ENCODE data around the gene SH3BGRL2. TPM values are rescaled to one million over a fixed set of nuclear protein-coding genes. Genes with fewer than 3 reads are reported as not detected.

Gene SH3BGRL2
- total and polyA plus RNA-seq, 4 donors: 23.8 to 71.3 (median 34.3) TPM

DNA sequence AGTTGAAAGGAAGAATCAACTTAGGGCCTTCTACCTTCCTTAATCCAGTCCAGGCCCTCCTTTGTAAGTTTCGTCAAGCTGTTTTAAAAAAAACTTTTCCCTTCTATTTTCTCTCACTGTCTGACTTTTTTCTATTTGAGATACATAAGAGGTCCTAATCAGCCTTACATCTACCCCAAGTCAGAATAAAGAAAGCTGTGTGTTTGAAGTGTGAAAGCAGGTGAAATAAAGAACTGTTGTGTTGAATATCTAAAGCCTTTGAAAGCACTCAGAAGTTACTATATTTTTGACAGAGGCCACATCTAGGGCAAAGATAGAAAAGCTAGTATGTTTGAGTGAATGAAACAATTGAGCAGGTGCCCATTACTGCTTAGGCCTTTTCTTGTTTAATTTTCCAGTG lies 35.5 kb downstream of the SH3BGRL2 start:
- Histone ChIP-seq H3K27me3 (ENCODE audit: control insufficient read depth in 4 of 4, insufficient read depth in 4 of 4, low read length in 3 of 4) (no peaks in the 10 kb centered on the region), H3K36me3 (ENCODE audit: control insufficient read depth in 4 of 4, insufficient read depth in 3 of 4, low read depth in 1 of 4, low read length in 3 of 4) (no peaks in the 10 kb centered on the region), H3K27ac (ENCODE audit: low read depth in 1 of 2, low read length in 2 of 2) (no peak overlapping the region), H3K4me3 (ENCODE audit: low read depth in 1 of 3, low read length in 3 of 3) (no peak overlapping the region), H3K9me3 (ENCODE audit: control insufficient read depth in 4 of 4, low read length in 3 of 4) (no peaks in the 10 kb centered on the region), H3K4me1 (ENCODE audit: control insufficient read depth in 4 of 4, insufficient read depth in 4 of 4, low read length in 3 of 4) (peaks cover 0 to 10% (median 2%) of the 10 kb centered on the region in 4 donors), H3K9ac (ENCODE audit: low read depth in 1 of 2, low read length in 2 of 2) (no peak overlapping the region)
- WGBS: 95% methylated on average over 1 of the region's 1 CpG
- TF ChIP-seq EGR1 (IDR thresholded peaks at IDR 0.05; ENCODE audit: low read depth in 2 of 2): no peak
- TF ChIP-seq TAF1 (conservative IDR thresholded peaks at IDR 0.05): no peak
- TF ChIP-seq, protein P1, sequence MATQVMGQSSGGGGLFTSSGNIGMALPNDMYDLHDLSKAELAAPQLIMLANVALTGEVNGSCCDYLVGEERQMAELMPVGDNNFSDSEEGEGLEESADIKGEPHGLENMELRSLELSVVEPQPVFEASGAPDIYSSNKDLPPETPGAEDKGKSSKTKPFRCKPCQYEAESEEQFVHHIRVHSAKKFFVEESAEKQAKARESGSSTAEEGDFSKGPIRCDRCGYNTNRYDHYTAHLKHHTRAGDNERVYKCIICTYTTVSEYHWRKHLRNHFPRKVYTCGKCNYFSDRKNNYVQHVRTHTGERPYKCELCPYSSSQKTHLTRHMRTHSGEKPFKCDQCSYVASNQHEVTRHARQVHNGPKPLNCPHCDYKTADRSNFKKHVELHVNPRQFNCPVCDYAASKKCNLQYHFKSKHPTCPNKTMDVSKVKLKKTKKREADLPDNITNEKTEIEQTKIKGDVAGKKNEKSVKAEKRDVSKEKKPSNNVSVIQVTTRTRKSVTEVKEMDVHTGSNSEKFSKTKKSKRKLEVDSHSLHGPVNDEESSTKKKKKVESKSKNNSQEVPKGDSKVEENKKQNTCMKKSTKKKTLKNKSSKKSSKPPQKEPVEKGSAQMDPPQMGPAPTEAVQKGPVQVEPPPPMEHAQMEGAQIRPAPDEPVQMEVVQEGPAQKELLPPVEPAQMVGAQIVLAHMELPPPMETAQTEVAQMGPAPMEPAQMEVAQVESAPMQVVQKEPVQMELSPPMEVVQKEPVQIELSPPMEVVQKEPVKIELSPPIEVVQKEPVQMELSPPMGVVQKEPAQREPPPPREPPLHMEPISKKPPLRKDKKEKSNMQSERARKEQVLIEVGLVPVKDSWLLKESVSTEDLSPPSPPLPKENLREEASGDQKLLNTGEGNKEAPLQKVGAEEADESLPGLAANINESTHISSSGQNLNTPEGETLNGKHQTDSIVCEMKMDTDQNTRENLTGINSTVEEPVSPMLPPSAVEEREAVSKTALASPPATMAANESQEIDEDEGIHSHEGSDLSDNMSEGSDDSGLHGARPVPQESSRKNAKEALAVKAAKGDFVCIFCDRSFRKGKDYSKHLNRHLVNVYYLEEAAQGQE (IDR thresholded peaks at IDR 0.05): no peak
- no peak for TF ChIP-seq HNF4G (IDR thresholded peaks at IDR 0.05)
- no peak for DNase-seq (ENCODE audit: low spot score)

DNA sequence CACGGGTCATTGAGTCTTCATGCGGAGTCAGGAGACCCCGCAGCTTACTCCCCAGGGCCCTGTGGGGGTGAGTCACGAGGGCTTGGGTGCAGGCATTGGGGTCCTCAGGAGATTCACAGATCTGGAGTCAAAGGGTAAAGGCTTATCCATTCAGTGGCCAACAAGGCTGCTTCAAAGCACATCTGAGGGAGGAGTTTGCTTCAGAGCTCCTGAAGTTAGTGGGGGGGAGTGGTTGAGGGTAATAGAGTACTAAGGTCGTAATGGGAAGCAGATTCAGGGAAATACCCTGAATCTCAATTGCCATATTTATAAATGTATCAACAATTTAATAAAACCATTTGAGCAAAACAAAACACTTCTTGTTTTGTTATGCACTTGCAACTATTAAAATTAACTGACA lies 37.3 kb downstream of the SH3BGRL2 start:
- Histone ChIP-seq H3K27me3 (ENCODE audit: control insufficient read depth in 4 of 4, insufficient read depth in 4 of 4, low read length in 3 of 4) (no peaks in the 10 kb centered on the region), H3K36me3 (ENCODE audit: control insufficient read depth in 4 of 4, insufficient read depth in 3 of 4, low read depth in 1 of 4, low read length in 3 of 4) (no peaks in the 10 kb centered on the region), H3K27ac (ENCODE audit: low read depth in 1 of 2, low read length in 2 of 2) (no peak overlapping the region), H3K4me1 (ENCODE audit: control insufficient read depth in 4 of 4, insufficient read depth in 4 of 4, low read length in 3 of 4) (peaks cover 0 to 10% (median 4%) of the 10 kb centered on the region in 4 donors), H3K4me3 (ENCODE audit: low read depth in 1 of 3, low read length in 3 of 3) (no peak overlapping the region), H3K9ac (ENCODE audit: low read depth in 1 of 2, low read length in 2 of 2) (no peak overlapping the region), H3K9me3 (ENCODE audit: control insufficient read depth in 4 of 4, low read length in 3 of 4) (no peaks in the 10 kb centered on the region)
- no peak for DNase-seq (ENCODE audit: low spot score)
- TF ChIP-seq FOXA1 (IDR thresholded peaks at IDR 0.05): no peak
- TF ChIP-seq, protein P2, sequence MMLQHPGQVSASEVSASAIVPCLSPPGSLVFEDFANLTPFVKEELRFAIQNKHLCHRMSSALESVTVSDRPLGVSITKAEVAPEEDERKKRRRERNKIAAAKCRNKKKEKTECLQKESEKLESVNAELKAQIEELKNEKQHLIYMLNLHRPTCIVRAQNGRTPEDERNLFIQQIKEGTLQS (IDR thresholded peaks at IDR 0.05): no peak
- TF ChIP-seq, protein P3, sequence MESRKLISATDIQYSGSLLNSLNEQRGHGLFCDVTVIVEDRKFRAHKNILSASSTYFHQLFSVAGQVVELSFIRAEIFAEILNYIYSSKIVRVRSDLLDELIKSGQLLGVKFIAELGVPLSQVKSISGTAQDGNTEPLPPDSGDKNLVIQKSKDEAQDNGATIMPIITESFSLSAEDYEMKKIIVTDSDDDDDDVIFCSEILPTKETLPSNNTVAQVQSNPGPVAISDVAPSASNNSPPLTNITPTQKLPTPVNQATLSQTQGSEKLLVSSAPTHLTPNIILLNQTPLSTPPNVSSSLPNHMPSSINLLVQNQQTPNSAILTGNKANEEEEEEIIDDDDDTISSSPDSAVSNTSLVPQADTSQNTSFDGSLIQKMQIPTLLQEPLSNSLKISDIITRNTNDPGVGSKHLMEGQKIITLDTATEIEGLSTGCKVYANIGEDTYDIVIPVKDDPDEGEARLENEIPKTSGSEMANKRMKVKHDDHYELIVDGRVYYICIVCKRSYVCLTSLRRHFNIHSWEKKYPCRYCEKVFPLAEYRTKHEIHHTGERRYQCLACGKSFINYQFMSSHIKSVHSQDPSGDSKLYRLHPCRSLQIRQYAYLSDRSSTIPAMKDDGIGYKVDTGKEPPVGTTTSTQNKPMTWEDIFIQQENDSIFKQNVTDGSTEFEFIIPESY (IDR thresholded peaks at IDR 0.05): no peak
- TF ChIP-seq HNF4G (IDR thresholded peaks at IDR 0.05): no peak
- no peak for TF ChIP-seq SP1 (IDR thresholded peaks at IDR 0.05)
- no peak for TF ChIP-seq HNF4A (conservative IDR thresholded peaks at IDR 0.05)
- no peak for TF ChIP-seq FOXA2 (IDR thresholded peaks at IDR 0.05)
- no peak for TF ChIP-seq RAD21 (IDR thresholded peaks at IDR 0.05)
- TF ChIP-seq YY1 (IDR thresholded peaks at IDR 0.05): no peak
- TF ChIP-seq, protein P4, sequence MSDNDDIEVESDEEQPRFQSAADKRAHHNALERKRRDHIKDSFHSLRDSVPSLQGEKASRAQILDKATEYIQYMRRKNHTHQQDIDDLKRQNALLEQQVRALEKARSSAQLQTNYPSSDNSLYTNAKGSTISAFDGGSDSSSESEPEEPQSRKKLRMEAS (IDR thresholded peaks at IDR 0.05): no peak
- TF ChIP-seq NR2F2 (IDR thresholded peaks at IDR 0.05): no peak
- TF ChIP-seq TAF1 (conservative IDR thresholded peaks at IDR 0.05): no peak
- TF ChIP-seq GABPA (IDR thresholded peaks at IDR 0.05 in 1 of 2, conservative IDR thresholded peaks at IDR 0.05 in 1 of 2): no peak
- no peak for TF ChIP-seq JUND (IDR thresholded peaks at IDR 0.05)
- no peak for TF ChIP-seq RXRA (IDR thresholded peaks at IDR 0.05)
- TF ChIP-seq, protein P1 (IDR thresholded peaks at IDR 0.05): no peak
- TF ChIP-seq, protein P5, sequence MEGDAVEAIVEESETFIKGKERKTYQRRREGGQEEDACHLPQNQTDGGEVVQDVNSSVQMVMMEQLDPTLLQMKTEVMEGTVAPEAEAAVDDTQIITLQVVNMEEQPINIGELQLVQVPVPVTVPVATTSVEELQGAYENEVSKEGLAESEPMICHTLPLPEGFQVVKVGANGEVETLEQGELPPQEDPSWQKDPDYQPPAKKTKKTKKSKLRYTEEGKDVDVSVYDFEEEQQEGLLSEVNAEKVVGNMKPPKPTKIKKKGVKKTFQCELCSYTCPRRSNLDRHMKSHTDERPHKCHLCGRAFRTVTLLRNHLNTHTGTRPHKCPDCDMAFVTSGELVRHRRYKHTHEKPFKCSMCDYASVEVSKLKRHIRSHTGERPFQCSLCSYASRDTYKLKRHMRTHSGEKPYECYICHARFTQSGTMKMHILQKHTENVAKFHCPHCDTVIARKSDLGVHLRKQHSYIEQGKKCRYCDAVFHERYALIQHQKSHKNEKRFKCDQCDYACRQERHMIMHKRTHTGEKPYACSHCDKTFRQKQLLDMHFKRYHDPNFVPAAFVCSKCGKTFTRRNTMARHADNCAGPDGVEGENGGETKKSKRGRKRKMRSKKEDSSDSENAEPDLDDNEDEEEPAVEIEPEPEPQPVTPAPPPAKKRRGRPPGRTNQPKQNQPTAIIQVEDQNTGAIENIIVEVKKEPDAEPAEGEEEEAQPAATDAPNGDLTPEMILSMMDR (IDR thresholded peaks at IDR 0.05; ENCODE audit: low read depth, low read length, missing input control): no peak
- 89% methylated on average over 5 of the region's 5 CpGs for WGBS

Data from liver (tissue), 9 donors.